Transverse colon (tissue), 4 donors: ENCODE measurements around the gene SLIT3. TPM values are rescaled to one million over a fixed set of nuclear protein-coding genes. Genes with fewer than 3 reads are reported as not detected.

Experiments used
- DNase-seq: peaks from one replicate; pipeline ENCODE4 v3.0.0-alpha.2; 2019
- H3K27ac ChIP-seq, 4 donors: fragments of 200-600 bp; sonication (generic); 2 replicates each; pipeline ENCODE4 v1.5.1; 2016 to 2018; ENCODE audit warnings: inconsistent platforms in 4 of 4
- H3K27me3 ChIP-seq: fragments of 200-600 bp; sonication (generic); 2 replicates; pipeline ENCODE4 v1.5.1; 2017; ENCODE audit warnings: inconsistent platforms
- H3K36me3 ChIP-seq, 4 donors: fragments of 200-600 bp; sonication (generic); 2 replicates each; pipeline ENCODE4 v1.5.1; 2017 to 2019; ENCODE audit warnings: inconsistent platforms in 4 of 4
- H3K4me1 ChIP-seq, 4 donors: fragments of 200-600 bp; sonication (generic); 2 replicates each; pipeline ENCODE4 v1.5.1; 2017 to 2020; ENCODE audit warnings: inconsistent platforms in 4 of 4
- H3K4me3 ChIP-seq, 4 donors: fragments of 200-600 bp; sonication (generic); 1 replicate in 1 of 4; 2 replicates in 3 of 4; pipeline versions ENCODE4 v1.5.1 to v1.6.1; 2017 to 2019; ENCODE audit warnings: inconsistent platforms in 4 of 4
- H3K9me3 ChIP-seq, 2 donors: fragments of 200-600 bp; sonication (generic); 2 replicates each; pipeline ENCODE4 v1.5.1; 2017 to 2019; ENCODE audit warnings: inconsistent platforms in 2 of 2
- EP300 ChIP-seq: sonication (generic); formaldehyde crosslinking; IDR thresholded peaks from one replicate; pipeline ENCODE4 v1.6.1; 2017; ENCODE audit warnings: antibody characterized with exemption, low read depth
- POLR2A ChIP-seq: fragments of 450-650 bp; IDR thresholded peaks from one replicate; pipeline ENCODE4 v1.6.1; 2016; ENCODE audit warnings: antibody characterized with exemption, mild to moderate bottlenecking, moderate library complexity
- POLR2AphosphoS5 ChIP-seq, 3 donors: sonication (generic); formaldehyde crosslinking; IDR thresholded peaks; one replicate each; pipeline ENCODE4 v1.6.1; 2016; ENCODE audit warnings: antibody characterized with exemption in 3 of 3
- WGBS, 2 donors: methylation state at CpG; one replicate each; pipeline ENCODE4 v1.1.5; 2018; ENCODE audit warnings: low coverage in 1 of 2; 5-methylcytosine and 5-hydroxymethylcytosine counted together
- in situ Hi-C, 4 donors: fragments of 200-750 bp; cut with MboI; loops; one replicate each; pipeline versions ENCODE4 v1.15.0 to v1.15.1; 2017; ENCODE audit warnings: low sequenced_read_pairs in 3 of 4, low pct_ligation_motif_present in 1 of 4, low pct_unique_long_range_greater_than_20kb in 1 of 4
- intact Hi-C: fragments of 100-400 bp; cut with DNase I; formaldehyde crosslinking; loops from one replicate; pipeline ENCODE4 v1.15.1; 2023; ENCODE audit warnings: low total_unique reads
- total RNA-seq, 4 donors: library from RNA; depleted of rRNA; stranded (reverse); fragments of >200 nt; gene quantifications; one replicate each; pipeline ENCODE4 v1.1.0, GENCODE V29; 2016
- TF ChIP-seq, protein P1 (sequence below), 5 experiments: fragments of 200-600 bp in 3 of 5; fragments of 450-650 bp in 2 of 5; sonication (generic) in 3 of 5; IDR thresholded peaks; 1 replicate in 2 of 5; 2 replicates in 3 of 5; pipeline ENCODE4 v1.5.1; 2016 to 2017; ENCODE audit warnings: antibody characterized with exemption in 5 of 5, inconsistent platforms in 3 of 5, mild to moderate bottlenecking in 2 of 5, moderate library complexity in 1 of 5

Gene SLIT3
- total RNA-seq, 4 donors from 2014 or later: 6.7 to 60.5 (median 9.6) TPM

DNA sequence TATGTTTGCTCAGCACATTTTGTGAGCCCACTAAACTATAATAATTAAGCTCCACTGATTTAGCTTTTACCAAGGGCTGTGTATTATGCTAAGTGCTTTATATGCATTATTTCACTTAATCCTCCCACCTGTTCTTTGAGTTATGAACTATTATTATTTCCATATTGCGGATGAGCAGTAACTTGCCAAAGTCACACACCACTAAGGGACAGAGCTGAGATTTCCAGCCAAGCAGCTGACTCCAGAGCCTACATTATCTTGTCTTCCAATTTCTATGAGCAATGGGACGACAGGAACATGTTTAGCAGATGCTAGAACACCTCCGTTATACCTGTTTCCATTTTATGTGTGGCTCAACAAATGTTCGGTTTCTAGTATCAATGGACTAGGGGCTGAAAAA, 484.3 kb downstream of the SLIT3 start:
- intact Hi-C loops: no loop called here

DNA sequence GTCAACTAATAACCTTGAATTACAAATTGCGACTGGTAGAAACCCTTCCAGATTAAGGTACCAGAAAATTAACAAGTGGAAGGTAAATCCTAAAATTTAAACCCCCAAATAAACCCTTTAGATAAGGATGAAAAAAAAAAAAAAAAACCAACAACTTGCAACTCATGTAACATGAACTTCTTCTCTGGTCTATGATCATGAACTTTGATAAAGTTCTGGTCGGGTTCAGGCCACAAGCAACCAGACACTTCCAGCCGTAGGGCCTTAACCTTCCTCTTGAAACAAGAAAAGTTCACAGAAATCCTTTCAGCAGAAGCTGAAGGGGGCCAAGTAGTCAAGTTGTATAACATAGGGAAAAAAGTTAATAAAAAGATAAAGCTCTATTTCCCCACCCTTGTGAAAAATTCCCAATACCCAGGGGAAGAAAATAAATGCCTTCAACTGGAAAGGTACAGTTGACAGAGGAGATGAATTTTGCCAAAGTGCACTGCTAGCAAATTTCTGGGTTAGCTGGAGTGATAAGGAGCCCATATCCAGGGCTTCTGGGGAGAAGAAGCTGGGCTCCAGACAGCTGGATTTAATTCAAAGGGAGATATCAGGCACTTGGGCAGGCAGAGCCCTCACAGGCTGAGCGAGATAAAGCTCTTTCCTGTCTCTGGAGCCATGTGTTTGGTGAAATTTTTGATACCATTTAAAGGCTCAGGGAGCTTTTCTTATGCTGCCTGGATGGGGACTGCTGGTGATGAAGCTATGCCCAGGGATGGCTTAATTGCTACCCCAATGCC, 487.6 kb downstream of the SLIT3 start:
- Histone ChIP-seq H3K9me3 (no peaks in the 10 kb centered on the region), H3K4me1 (no peaks in the 10 kb centered on the region), H3K27ac (no peak overlapping the region), H3K4me3 (no peak overlapping the region), H3K36me3 (no peaks in the 10 kb centered on the region), H3K27me3 (no peaks in the 10 kb centered on the region)
- intact Hi-C loops: no loop called here
- TF ChIP-seq POLR2A (no peak), POLR2AphosphoS5 (IDR thresholded peaks at IDR 0.05) (no peak), EP300 (no peak)
- TF ChIP-seq, protein P1, sequence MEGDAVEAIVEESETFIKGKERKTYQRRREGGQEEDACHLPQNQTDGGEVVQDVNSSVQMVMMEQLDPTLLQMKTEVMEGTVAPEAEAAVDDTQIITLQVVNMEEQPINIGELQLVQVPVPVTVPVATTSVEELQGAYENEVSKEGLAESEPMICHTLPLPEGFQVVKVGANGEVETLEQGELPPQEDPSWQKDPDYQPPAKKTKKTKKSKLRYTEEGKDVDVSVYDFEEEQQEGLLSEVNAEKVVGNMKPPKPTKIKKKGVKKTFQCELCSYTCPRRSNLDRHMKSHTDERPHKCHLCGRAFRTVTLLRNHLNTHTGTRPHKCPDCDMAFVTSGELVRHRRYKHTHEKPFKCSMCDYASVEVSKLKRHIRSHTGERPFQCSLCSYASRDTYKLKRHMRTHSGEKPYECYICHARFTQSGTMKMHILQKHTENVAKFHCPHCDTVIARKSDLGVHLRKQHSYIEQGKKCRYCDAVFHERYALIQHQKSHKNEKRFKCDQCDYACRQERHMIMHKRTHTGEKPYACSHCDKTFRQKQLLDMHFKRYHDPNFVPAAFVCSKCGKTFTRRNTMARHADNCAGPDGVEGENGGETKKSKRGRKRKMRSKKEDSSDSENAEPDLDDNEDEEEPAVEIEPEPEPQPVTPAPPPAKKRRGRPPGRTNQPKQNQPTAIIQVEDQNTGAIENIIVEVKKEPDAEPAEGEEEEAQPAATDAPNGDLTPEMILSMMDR (IDR thresholded peaks at IDR 0.05): no peak
- in situ Hi-C loops: no loop called here
- DNase-seq: no peak
- WGBS, 2 donors: 39 to 59% methylated on average over 3 to 4 of the region's 4 CpGs

More for the DNA sequence above, 484.3 kb downstream of the SLIT3 start:
- Histone ChIP-seq H3K4me1 (no peaks in the 10 kb centered on the region), H3K27me3 (no peaks in the 10 kb centered on the region), H3K27ac (no peak overlapping the region), H3K4me3 (no peak overlapping the region), H3K9me3 (no peaks in the 10 kb centered on the region), H3K36me3 (no peaks in the 10 kb centered on the region)
- TF ChIP-seq EP300: no peak
- no peak for DNase-seq
- WGBS, 2 donors: 82 to 87% methylated on average over 4 of the region's 4 CpGs
- in situ Hi-C loops: no loop called here

DNA sequence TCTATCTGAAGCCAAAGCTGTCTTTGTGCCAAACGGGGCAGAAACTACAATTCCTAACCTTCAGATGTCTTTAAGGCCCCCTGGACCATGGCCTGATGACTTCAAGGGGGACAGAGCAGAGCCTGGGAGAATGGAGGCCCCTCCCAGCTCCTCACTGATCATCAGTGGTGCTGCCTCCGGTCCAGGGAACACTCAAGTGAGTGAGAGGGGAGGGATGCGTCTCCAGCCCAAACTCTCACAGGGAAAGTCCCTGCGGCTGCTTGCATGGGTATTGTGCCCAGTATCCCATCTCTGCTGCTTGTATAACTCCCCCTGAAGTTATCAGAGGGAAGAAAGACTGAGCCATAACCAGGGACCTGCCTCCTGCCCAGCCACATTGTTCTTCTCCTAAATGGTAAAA, 490.3 kb downstream of the SLIT3 start:
- Histone ChIP-seq H3K36me3 (no peaks in the 10 kb centered on the region), H3K27me3 (no peaks in the 10 kb centered on the region), H3K4me3 (no peak overlapping the region), H3K27ac (no peak overlapping the region), H3K9me3 (no peaks in the 10 kb centered on the region), H3K4me1 (no peaks in the 10 kb centered on the region)
- DNase-seq: no peak
- intact Hi-C loops (no loop called here), in situ Hi-C loops (no loop called here)
- 73% methylated on average over 4 of the region's 4 CpGs; no CpG with 5 or more reads in 1 of the 2 donors for WGBS, 2 donors
- TF ChIP-seq, protein P1 (IDR thresholded peaks at IDR 0.05): no peak
- TF ChIP-seq EP300 (no peak), POLR2AphosphoS5 (IDR thresholded peaks at IDR 0.05) (no peak)

DNA sequence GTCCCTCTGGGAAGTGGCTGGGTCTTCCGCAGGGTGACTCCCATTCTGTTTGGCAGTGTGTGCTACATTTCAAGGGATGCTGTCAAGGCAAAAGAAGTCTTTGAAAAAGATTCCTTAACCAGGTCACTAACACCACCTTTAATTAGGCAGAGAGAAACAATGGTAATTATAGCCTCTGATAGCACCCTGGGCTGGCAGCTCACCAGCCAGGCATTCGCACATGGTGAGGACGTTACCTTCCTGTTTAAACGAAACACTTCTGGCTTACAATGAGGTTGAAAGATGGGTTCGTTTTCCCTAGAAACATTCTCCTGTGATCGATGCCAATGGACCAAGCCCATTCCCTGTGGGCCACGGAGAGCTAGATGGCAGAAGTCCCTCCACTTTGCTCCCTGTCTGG, 491.7 kb downstream of the SLIT3 start:
- H3K27ac ChIP-seq: no peak overlapping the region
- H3K27me3 ChIP-seq: no peaks in the 10 kb centered on the region
- no peak for DNase-seq
- TF ChIP-seq POLR2A: no peak
- TF ChIP-seq POLR2AphosphoS5 (IDR thresholded peaks at IDR 0.05): no peak
- no peaks in the 10 kb centered on the region for H3K4me1 ChIP-seq
- intact Hi-C loops: no loop called here
- no peaks in the 10 kb centered on the region for H3K9me3 ChIP-seq
- in situ Hi-C loops: no loop called here
- 80 to 100% methylated on average over 1 to 7 of the region's 7 CpGs for WGBS, 2 donors
- no peaks in the 10 kb centered on the region for H3K36me3 ChIP-seq
- no peak overlapping the region for H3K4me3 ChIP-seq

DNA sequence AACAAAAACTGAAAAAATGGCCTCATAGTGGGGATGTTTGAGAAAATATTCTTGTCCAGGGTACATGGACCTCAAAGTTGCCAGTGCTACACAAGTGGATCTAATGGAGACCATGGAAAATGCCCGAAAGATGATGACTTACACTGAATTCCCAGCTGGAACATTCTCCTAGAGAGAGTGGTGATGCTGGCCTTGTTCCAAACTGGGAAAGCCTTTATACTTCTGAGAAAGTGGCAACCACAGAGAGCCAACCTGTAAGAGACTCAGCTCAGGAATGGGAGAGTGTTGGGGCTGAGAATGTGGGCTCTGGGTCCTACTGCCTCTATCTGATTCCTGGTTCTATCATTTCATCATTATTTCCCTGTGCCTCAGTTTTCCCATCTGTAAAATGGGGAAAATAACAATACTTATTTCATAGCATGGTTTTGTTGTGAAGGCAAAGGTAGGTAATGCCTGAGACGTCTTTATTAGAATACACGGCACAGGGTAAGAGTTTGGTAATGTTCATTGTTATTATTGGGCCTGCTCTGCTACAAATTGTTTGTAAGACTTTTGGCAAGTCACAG, 492.8 kb downstream of the SLIT3 start:
- Histone ChIP-seq H3K27me3 (no peaks in the 10 kb centered on the region), H3K36me3 (no peaks in the 10 kb centered on the region), H3K4me3 (no peak overlapping the region), H3K9me3 (no peaks in the 10 kb centered on the region), H3K4me1 (no peaks in the 10 kb centered on the region), H3K27ac (no peak overlapping the region)
- 75 to 84% methylated on average over 2 to 3 of the region's 3 CpGs for WGBS, 2 donors
- no peak for TF ChIP-seq POLR2A
- intact Hi-C loops: no loop called here
- no peak for DNase-seq
- in situ Hi-C loops: no loop called here
